K562 (cell line): ENCODE data around the gene FASN. TPM values are rescaled to one million over a fixed set of nuclear protein-coding genes. Genes with fewer than 3 reads are reported as not detected.

ENCODE experiments used
- CUX1 ChIP-seq: fragments of 200-800 bp; sonication (Bioruptor generic); IDR thresholded peaks from 2 replicates; pipeline ENCODE4 v1.6.1; 2016; ENCODE audit warnings: missing genetic modification characterization, missing compliant biosample characterization
- HNRNPL ChIP-seq: fragments of 200-400 bp; formaldehyde crosslinking; IDR thresholded peaks from 2 replicates; pipeline ENCODE4 v1.6.1; 2017; ENCODE audit warnings: low read depth, mild to moderate bottlenecking, low read length
- IFI16 ChIP-seq: fragments of 250-450 bp; sonication (Bioruptor Pico); IDR thresholded peaks from 2 replicates; pipeline ENCODE4 v2.1.2; 2022; ENCODE audit warnings: mild to moderate bottlenecking, inconsistent platforms
- MAX ChIP-seq: sonication (generic); formaldehyde crosslinking; IDR thresholded peaks from 2 replicates; pipeline ENCODE4 v1.9.0; 2022; ENCODE audit warnings: mild to moderate bottlenecking, missing genetic modification reagents
- NRF1 ChIP-seq, 2 experiments: fragments of 450-650 bp; IDR thresholded peaks in 1 of 2; conservative IDR thresholded peaks in 1 of 2; 2 replicates each; pipeline ENCODE4 v1.6.1; 2014; ENCODE audit warnings: mild to moderate bottlenecking in 2 of 2
- OTX1 ChIP-seq: fragments of 450-650 bp; formaldehyde crosslinking; IDR thresholded peaks from 2 replicates; pipeline ENCODE4 v1.4.0; 2022; ENCODE audit warnings: mild to moderate bottlenecking
- POLR2B ChIP-seq: fragments of 450-650 bp; IDR thresholded peaks from 2 replicates; pipeline ENCODE4 v1.6.1; 2018; ENCODE audit warnings: low read depth; ENCODE audit not compliant: partially characterized antibody
- SUPT5H ChIP-seq: fragments of 450-650 bp; IDR thresholded peaks from 2 replicates; pipeline ENCODE4 v1.6.1; 2016
- TBP ChIP-seq: optimal IDR thresholded peaks from 2 replicates; pipeline ENCODE3; 2011; ENCODE audit warnings: low read depth, low read length, improper control_type of control experiment
- TFAP4 ChIP-seq: sonication (generic); formaldehyde crosslinking; IDR thresholded peaks from 2 replicates; pipeline ENCODE4 v1.8.0; 2022; ENCODE audit warnings: missing genetic modification reagents, mild to moderate bottlenecking, moderate library complexity, borderline replicate concordance
- THAP12 ChIP-seq: fragments of 250-450 bp; sonication (Bioruptor Pico); IDR thresholded peaks from 2 replicates; pipeline ENCODE4 v1.9.0; 2021; ENCODE audit warnings: mild to moderate bottlenecking, inconsistent platforms
- polyA plus RNA-seq, 8 experiments: library from polyadenylated mRNA; depleted of rRNA in 4 of 8; stranded (reverse) in 5 of 8; unstranded in 3 of 8; fragments of >200 nt; fragmentation: Nextera tagmentation in 2 of 8; fragmentation: Illumina TruSeq in 1 of 8; extraction: Ambion mirVana in 2 of 8; extraction: Trizol in 1 of 8; gene quantifications; 2 replicates each; pipeline versions ENCODE4 v1.2.1 to v1.2.3, GENCODE V29; 2011 to 2014; ENCODE audit warnings: inconsistent platforms in 1 of 8, missing spikeins in 1 of 8
- total RNA-seq, 7 experiments: library from RNA; depleted of rRNA in 6 of 7; stranded (reverse); fragments of >200 nt in 6 of 7; fragmentation: Illumina TruSeq in 2 of 7; extraction: Trizol in 2 of 7; gene quantifications; 2 replicates each; pipeline versions ENCODE4 v1.2.1 to v1.2.3, GENCODE V29; 2011 to 2021; ENCODE audit warnings: low replicate concordance in 1 of 7
- TF ChIP-seq, protein P1 (sequence below): fragments of 450-650 bp; IDR thresholded peaks from 2 replicates; pipeline ENCODE4 v1.6.1; 2016
- TF ChIP-seq, protein P2 (sequence below), 2 experiments: IDR thresholded peaks in 1 of 2; conservative IDR thresholded peaks in 1 of 2; 2 replicates each; pipeline ENCODE4 v1.6.1; 2016; ENCODE audit warnings: low read depth in 2 of 2, mild to moderate bottlenecking in 1 of 2, missing compliant biosample characterization in 1 of 2, missing genetic modification characterization in 1 of 2, moderate library complexity in 1 of 2

FASN gene
- total and polyA plus RNA-seq, 9 of the 15 experiments (the other 6 are each of a cell fraction or from before 2014, with no cell fraction given): 0.15 to 663 (median 49.9) TPM

DNA sequence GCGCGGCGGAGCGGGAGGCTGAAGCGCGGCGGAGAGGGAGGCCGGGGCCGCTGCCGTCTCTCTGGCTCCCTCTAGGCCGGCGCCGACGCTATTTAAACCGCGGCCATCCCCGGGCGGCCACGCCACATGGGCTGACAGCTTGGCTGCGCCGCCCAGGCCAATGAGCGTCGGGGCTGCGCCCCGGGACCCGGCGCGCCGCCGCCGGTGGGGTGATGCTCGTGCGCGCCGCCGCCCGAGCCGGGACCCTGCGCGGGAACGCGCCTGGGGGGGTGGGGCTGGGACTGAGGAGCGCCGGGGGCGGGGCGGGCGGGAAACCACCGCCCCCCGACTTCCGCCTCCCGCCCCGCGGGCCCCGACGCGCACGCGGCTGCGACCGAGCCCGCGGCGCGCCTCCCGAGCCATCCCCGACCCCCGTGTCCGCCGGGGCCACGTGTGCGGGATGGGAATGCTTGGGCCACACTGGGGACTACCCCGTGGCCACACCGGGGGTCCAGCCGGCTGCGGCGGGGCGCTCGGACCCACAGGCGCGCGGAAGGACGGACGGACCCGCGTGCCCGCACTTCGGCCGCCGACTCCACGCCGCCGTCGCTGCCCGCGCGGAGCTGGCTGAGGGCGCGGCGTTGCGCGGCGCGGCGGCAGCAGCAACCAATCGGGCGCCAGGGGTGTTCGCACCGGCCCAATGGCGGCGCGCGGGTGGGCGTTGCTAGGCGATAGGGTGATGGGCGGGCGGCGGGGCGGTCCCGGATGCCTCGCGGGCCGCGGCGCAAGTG lies at the start of gene FASN (continued):
- TF ChIP-seq THAP12 (CRISPR knock-in tag) (peak; percentile 97), MAX (no peak; the same call in none of the 2 replicates), POLR2B (peak; percentile 63), TBP (peak; percentile 99), NRF1 (conservative IDR thresholded peaks at IDR 0.05 in 1 of 2, IDR thresholded peaks at IDR 0.05 in 1 of 2) (peak; percentile 66 to 85; a peak in 2 of 4 replicates), HNRNPL (no peak), TFAP4 (CRISPR knock-in tag) (peak; percentile 76; the same call in 1 of the 2 replicates), CUX1 (peak; percentile 36; the same call in 1 of the 2 replicates), IFI16 (no peak), SUPT5H (peak; percentile 65), OTX1 (CRISPR knock-in tag) (no peak)
- TF ChIP-seq, protein P1, sequence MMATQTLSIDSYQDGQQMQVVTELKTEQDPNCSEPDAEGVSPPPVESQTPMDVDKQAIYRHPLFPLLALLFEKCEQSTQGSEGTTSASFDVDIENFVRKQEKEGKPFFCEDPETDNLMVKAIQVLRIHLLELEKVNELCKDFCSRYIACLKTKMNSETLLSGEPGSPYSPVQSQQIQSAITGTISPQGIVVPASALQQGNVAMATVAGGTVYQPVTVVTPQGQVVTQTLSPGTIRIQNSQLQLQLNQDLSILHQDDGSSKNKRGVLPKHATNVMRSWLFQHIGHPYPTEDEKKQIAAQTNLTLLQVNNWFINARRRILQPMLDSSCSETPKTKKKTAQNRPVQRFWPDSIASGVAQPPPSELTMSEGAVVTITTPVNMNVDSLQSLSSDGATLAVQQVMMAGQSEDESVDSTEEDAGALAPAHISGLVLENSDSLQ: peak; percentile 91
- TF ChIP-seq, protein P2, sequence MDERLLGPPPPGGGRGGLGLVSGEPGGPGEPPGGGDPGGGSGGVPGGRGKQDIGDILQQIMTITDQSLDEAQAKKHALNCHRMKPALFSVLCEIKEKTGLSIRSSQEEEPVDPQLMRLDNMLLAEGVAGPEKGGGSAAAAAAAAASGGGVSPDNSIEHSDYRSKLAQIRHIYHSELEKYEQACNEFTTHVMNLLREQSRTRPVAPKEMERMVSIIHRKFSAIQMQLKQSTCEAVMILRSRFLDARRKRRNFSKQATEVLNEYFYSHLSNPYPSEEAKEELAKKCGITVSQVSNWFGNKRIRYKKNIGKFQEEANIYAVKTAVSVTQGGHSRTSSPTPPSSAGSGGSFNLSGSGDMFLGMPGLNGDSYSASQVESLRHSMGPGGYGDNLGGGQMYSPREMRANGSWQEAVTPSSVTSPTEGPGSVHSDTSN (CRISPR knock-in tag; IDR thresholded peaks at IDR 0.05; ENCODE audit: low read depth): peak; percentile 80
- TF ChIP-seq, protein P2 (tag; conservative IDR thresholded peaks at IDR 0.05; ENCODE audit: low read depth): no peak
